HUDEP-2 (cell line): ENCODE measurements around the gene BIK.

Source experiments
- DNase-seq, 76 experiments: peaks; one replicate each; lab custom pipeline; 2025; ENCODE audit not compliant: unreplicated experiment in 76 of 76; lab: John Stamatoyannopoulos, UW

Gene BIK

DNA sequence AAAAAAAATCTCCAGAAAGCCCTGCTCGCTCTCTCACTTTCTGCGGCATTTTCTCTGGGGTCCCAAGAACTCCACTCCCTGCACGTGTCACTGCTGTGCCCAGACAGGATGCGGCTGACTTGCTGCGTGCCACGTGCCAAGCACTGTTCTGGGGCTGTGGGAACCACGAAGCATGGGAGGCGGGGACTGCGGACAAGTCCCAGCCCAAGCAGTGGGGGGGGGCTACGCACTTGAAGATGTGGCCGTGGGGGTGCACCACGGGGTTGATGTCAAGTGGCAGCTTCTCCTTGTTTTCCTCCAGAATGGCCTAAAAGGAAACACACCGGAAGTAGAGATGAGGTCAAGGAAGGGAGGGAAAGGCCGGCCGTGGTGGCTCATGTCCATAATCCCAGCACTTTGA is 65.5 kb downstream of the BIK start:
- no peak for DNase-seq

DNA sequence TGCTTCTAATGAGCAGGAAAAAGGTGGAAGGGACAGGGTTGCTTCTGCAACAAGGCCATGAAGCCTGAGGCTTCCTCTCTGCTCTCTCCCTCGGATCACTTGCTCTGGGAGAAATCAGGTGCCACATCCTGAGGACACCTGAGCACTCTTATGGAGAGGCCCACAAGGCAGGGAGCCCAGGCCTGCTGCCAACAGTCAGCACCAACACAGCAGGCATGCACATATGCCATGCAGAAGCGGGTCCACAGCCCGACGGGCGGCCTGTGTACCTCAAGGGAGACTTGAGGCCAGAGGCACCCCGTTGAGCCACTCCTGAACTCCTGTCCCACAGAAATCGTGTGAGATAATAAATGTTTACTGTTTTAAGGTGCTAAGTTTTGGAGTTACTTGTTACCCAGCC is 66.9 kb downstream of the BIK start:
- no peak for DNase-seq
